ENCODE measurements around the gene RAP2A.

RAP2A gene

GRCh38 chr13:97515643-97516042 lies 81.7 kb downstream of the RAP2A start:
- no peak for TF ChIP-seq CTCF (IDR thresholded peaks at IDR 0.05)

- no peak for TF ChIP-seq CTCF (IDR thresholded peaks at IDR 0.05)
Measured at GRCh38 chr13:97517967-97518366, 84.0 kb downstream of the RAP2A start.
